A673 (cell line): Measurements from ENCODE around the gene TM9SF2.

ENCODE experiments used
- CTCF ChIP-seq: fragments of 300-800, 200-600 bp; sonication (generic); conservative IDR thresholded peaks from 2 replicates; pipeline ENCODE4 v1.5.1; 2017; ENCODE audit warnings: low read depth, mild to moderate bottlenecking, antibody characterized with exemption, low read length, moderate library complexity, mixed read lengths
- EZH2 ChIP-seq: fragments of 200-600 bp; sonication (generic); IDR thresholded peaks from 2 replicates; pipeline ENCODE4 v1.6.1; 2017; ENCODE audit warnings: borderline replicate concordance, low read depth, mild to moderate bottlenecking, mixed read lengths, antibody characterized with exemption, low read length; ENCODE audit not compliant: poor library complexity, severe bottlenecking

GRCh38 chr13:99580500-99581268 is 79.4 kb downstream of the TM9SF2 start:
- no peak for TF ChIP-seq CTCF
- no peak for TF ChIP-seq EZH2
